CD4-positive, alpha-beta T cell treated with Interferon gamma for 1 hour (primary cell): Measurements from ENCODE around the gene AGK.
"Not testable (repeated sequence)": the region's sequence is repeated elsewhere in the genome, so short reads cannot be mapped to it uniquely, and the experiment has no call there.

Experiments
- DNase-seq: peaks from one replicate; pipeline ENCODE4 v3.0.0-alpha.2; 2020

Gene AGK

DNA sequence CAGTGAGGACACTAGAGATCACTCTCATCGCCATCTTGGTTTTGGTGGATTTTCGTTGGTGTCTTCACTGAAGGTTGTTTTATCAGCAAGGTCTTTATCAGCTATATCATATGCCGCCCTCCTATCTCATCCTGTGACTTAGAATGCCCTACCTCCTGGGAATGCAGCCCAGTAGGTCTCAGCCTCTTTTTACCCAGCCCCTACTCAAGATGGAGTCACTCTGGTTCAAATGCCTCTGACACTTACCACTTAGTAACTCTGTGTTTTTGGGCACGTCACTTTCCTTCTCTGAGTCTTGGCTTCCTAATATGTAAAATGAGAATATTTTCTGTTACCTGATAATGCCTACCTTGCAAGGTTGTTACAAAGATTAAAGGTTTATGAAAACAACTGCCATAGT, 37.7 kb downstream of the AGK start:
- DNase-seq: no peak

DNA sequence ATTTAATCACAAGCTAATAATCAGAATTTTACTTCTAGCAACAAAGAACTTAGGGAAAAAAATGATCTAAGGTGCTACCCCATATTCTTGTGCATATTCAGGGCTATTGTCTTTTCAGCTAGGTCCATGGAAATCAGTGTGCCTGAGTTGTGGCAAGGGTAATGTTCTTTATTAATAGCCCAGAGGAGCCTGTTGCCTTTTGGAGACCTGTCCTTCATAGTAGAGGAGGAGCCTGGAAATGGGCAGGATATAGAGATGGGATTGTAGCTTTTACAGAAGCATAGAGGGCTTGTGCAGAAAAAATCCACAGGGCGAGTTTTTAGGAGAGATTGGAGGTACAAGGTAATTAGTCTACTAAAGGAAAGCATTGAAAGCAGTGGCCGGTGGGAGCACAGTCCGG, 38.9 kb downstream of the AGK start:
- no peak for DNase-seq

DNA sequence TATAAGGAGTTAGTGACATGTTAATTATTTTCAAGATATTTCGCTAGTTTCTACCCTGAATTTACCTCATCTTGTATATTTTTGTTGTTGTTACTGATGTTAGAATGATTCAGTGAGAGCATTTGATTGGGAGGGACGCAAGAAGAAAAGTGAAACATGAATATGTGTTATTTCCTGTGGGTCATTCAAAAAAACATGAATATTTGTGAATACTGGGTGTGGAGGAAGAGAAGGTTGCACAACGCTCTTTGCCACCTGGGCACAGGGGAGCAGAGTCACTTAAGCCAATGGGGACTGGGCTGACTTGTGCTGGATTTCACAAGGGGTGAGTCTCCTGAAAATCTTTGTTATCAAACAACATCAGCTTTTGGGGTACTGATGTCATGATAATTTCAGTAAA, 39.5 kb downstream of the AGK start:
- DNase-seq: no peak

DNA sequence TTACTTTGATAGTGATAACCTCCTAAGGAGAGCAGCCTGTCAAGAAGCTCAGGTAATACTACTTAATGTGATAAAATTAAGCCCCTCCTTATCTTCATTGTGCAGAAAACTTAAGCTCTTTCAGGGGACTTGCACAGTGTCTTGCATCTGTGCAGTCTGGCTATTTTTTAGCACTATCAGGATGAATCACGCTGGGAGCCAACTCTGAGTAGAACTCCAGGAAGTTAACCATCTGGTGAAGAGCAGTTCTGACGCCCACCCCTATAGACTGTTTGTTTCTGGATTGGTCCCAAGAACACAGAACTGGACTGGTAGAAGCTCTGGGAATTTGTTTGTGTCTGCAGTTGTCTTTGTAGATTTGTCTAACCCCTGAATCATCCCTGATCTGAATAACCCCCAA, 41.9 kb downstream of the AGK start:
- no peak for DNase-seq

DNA sequence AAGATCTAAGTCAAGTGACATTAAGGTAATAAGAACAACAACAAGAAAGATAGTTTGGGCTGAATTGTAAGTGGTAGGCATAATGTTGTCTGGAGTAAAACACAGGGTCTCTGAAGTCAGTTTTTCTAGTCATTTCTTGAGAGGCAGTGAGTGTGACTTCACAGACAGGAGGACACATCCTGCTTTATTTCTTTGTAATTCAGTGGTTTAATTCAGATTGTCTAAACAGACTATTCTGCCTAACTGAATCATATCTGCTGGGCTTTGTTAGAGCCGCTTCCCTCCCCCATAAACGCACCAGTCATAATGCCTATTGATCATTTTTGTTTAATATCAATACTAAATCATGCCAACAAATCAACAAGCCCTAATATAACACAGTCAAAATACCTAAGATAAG, 46.8 kb downstream of the AGK start:
- DNase-seq: no peak

DNA sequence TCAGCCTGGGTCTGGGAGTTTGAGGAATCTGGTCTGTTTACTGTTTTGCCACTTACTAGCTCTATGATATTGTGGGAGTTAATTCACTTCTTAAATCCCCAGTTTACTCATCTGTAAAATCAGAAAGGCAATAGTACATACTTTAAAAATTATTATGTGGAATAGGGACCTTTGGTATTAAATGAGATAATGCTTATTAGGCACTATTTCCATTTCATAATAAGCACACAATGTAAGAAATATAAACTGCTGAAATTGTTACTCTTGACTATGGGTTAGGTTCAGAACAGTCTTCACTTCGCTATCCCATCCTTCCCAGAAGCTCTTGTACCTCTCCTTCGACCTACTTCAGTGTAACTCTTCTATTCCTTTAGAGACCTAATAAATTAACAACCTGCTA, 47.2 kb downstream of the AGK start:
- DNase-seq: no peak

DNA sequence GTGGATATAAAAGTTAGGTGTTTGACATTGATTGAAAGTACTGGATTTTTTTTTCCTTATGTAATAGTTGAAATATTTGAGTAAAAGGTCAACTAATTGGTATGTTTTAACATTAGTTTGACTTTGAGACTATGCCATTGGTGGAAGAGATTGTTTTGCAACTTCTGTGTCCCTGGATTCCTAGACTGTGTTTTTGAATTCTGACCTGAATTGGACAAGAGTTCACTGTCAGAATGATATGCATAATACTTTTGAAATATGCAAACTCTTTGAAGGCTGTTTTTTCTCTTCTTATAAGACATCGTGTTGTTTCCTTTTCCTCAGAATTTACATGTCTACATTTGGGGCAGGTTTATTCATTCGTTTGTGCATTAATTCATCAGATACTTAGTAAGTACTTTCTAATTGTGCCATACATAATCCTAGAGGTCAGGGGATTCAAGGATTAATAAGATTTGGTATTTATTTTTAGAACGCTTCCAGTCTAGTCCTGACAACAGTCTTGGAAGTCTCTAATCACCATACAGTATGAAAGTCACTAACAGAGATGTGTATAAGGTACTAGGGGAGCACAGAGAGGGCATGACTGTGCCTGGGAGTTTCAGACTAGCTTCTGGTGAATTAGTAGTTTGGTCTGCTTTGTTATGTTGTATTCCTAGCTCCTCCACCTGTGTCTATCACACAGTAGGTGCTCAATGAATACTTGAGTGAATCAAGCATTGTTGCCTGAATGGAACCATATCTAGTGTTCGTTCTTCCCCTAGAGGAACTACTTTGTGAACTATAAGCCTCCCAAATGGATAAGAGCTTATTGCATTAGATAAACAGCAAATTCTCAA, 49.2 kb downstream of the AGK start:
- DNase-seq: no peak

DNA sequence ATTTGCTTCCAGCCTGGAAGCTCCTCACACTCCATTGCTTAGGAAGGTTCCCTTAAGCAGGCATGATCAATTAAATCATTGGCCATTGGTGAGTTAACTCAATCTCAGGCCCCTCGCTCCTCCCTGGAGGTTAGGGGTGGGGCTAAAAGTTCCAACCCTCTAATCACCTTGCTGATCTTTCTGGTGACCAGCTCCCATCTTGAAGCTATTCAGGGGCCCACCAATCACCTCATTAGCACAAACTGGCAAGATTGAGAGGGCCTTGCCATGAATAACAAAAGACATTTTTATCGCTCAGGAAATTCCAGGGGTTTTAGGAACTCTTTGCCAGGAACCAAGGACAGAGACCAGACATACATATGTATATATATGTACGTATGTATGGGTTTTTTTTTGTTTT, 58.4 kb downstream of the AGK start:
- DNase-seq: no peak

DNA sequence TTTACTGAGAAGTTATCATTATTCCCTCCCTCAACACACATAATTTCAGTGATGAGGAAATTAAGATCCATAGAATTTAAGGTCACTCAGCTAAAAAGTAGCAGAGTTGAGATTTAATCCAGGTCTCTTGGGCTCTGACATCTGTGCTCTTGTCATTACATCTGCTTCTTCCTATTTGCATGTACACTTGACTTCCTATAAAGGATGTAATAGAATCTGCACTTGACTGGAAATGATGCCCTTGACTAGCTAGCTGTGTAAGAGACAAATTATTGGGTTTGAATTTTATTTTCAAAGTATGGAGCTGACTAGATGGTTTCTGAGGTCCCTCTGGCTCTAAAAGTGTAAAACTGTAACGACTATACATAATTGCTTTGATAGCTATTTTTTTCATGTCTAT, 59.5 kb downstream of the AGK start:
- no peak for DNase-seq

DNA sequence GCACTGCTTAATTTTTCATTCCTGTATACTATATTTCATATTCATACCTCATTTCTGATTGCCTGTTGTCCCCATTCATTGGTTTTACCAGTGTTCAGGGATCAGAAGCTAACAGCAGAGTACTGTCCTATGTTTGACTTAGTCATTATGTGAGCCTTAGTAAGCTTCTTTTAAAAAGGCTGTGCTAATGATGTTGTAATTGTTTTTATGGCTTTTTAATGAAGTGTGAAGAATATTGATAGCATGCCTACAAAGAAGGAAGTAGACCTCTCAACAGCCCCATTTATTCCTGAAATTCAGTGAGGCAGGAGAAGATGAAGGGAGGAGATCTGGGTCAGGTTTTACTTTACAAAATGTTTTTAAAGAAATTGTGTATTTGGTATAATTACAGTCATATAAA, 61.7 kb downstream of the AGK start:
- DNase-seq: no peak

DNA sequence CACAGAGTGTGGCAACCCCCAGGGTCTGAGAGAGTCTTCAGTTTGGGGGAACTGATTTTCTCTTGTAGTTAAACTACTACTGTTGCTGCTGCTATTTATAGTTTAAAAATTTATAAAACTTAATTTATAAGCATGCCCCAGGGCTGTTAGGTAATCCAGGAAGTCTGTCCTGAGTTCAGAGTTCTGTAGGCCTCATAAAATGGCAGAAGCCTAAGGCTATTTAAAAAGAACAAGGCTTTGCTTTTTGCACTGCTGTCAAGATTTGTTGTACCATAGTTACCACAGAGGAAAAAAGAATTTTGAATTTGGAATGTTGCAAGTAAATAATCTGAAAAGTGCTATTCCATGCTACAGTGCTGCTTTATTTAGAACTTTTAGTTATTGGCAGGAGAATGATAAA, 66.1 kb downstream of the AGK start:
- DNase-seq: no peak

DNA sequence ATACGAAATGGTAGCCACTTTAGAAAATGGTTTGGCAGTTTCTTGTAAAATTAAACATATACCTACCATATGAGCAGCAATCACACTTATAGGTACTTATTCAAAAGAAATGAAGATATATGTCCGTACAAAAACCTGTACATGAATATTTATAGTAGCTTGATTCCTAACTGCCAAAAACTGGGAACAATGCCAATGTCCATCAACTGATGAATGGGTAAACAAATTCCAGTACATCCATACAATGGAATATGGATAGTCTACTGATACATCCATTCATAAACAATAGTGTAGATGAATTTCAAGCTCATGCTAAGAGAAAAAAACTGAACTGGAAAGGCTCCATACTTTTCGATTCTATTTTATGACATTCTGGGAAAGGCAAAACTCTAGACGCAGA, 68.5 kb downstream of the AGK start:
- no peak for DNase-seq

DNA sequence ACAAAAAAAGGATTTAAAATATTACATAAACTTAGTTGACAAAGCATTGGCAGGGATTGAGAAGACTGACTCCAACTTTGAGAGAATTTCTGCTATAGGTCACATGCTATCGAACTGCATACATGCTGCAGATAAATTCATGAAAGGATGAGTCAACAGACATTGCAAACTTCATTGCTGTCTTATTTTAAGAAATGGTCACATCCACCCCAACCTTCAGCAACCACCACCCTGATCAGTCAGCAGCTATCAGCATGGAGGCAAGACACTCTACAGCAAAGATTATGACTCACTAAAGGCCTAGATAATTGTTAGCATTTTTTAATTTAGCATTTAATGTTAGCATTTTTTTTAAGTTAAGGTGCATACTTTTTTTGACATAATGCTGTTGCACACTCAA, 73.6 kb downstream of the AGK start:
- no peak for DNase-seq

DNA sequence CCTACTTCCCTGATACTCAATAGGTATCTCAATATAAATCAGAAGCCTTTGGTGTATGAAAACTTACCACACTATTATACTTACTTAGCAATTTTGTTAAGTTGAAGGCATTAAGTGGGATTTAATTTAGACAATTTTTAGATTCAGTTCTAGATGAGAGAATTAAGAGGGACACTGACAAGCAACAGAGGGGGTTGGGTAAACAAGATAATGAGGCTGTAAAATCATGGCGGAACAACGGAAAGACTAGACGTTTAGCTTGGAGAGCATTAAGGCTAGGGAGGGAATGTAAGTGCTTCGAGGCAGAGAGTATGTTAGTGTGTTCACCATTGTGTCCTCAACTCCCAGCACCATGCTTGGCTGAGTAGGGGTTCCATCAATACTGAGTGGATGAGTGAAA, 79.4 kb downstream of the AGK start:
- DNase-seq: no peak

DNA sequence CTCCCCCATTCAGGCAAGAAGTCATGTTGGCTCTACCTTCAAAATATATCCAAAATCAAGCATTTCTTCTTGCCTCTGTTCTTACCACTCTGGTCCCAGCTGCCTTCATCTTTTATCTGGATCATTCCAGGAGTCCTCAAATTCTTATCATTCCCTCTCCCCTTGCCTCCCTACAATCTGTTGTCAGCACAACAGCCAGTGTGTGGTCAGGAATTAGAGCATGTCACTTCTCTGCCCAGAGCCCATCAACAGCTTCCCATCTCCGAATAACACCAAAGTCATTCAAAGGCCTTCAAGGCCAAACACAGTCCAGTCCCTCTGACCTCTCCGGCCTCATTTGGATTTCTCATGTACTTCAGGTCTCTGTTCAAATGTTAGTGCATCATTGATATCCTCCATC, 80.3 kb downstream of the AGK start:
- no peak for DNase-seq

DNA sequence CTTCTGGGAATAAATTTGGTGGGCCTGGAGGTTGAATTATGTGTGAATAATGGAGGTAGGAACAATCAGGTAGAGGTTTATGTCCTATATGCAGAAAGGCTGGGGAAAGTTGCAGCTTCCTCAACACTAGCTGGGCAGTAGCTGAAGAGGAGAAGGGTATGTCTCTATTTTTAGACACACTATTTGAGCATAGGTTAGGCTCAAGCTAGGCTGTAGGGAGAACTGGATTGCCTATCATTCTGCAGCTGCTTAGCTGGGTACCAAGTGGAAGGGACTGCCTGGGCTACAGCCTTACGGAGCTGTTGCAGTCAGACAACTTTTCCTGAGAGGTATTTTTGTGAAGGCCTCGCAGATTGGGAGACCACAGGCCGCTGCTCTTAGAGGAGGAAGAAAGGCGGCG, 82.9 kb downstream of the AGK start:
- DNase-seq: no peak

DNA sequence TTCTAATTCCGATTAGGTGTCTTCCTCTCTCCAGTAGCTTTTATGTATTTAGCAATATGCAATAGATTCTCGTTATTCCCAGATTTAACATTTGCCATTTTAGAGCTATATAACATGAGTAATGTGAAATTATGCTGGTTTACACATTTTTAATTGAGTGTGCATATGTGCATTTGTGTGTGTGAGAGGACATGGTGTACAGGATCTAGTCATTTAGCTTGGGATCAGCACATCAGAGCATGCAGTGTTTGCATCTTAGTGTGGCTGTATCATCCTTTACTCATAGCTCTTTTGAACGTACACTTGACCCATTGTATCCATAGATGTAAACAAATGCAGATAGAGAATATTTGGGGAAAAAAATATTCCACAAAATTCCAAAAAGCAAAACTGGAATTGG, 84.8 kb downstream of the AGK start:
- DNase-seq: no peak

DNA sequence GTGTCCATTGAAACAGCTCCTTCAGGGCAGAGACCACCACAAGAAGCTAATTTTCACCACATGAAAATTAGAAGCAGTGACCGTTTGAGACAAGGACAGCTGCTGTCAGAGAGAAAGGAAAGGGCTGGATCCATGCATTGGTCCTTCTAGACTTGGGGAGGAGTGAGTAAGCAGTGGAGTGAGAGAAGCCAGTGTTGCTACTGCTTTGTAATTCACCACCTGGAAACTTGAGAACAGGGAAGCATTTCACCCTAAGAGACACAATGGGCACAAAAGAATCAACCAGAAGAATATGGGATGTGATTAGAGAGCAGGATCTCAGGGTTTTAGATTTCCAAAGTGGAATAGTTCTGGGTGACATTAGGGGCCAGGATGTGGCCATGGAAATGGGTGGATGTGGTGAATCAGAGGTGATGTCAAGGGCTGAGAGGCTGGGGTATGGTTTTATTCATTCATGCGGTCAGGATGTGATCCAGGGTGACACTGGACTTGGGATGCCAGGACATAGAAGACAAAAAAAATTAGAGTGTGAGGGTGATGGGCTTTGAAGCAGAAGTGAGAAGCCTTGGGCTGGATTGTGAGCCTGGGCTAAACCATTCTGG, 89.1 kb downstream of the AGK start:
- DNase-seq: no peak

DNA sequence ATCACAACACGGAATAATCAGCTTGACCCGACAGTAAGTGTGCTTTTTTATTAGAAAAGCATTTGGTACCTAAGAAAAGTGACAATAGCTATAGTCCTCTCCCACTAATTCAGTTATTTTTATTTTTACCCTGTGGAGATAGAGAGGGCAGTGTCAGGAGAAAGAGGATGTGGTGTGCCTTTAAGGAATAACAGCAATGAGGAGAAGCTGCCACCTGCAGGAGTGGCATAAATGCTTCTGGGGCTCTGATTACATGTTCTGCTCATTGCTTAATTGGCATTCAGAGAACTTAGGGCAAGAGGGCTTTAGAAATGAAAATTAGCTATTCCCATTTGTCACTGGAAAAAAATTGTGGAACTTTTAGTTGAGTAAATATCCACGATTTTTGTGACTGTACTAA, 90.7 kb downstream of the AGK start:
- no peak for DNase-seq

DNA sequence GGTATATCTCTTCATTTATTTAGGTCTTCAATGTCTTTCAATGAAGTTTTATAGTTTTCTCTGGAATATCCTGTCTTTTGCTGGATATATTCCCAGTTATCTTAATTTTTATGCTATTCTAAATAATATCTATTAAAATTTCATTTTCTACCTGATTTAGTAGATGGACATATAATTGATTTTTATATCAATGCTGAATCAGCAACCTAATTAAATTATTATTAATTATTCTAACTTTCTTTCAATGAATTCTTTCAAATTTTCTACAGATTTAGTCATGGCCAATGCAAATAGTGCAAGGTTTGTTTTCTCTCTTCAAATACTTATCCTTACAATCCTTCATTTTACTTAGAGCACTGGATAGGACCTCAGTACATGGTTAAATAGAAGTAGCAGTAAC, 94.0 kb downstream of the AGK start:
- DNase-seq: no peak

DNA sequence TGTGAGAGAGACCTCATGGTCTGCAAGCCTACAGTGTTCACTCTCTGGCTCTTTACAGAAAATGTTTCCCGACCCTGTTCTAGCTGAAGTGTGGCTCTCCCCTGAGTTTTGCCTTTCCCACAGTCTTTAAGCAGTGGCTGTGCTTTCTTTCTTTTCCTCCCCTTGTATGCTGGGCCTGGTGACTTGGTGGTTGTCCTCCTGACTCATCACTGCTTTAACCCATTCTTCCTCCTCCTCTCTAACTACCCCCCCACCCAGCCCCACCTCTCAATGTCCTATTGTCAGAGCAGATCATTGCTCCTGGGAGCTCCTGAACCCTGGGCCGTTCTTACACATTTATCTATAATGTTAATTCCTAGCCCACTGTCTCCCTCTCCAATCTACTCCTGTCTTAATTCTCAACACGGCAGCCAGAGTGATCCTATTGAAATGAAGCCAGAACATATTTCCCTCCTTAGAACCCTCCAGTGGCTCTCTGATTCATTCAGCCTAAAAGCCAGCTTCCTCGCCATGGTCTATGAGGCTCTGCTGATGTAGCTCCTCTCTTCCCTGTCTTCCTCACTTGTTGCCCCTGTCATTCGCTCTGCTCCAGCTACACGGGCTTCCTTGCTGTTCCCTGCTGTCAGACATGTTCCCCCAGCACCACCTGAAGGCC, 95.7 kb downstream of the AGK start:
- DNase-seq: no peak

DNA sequence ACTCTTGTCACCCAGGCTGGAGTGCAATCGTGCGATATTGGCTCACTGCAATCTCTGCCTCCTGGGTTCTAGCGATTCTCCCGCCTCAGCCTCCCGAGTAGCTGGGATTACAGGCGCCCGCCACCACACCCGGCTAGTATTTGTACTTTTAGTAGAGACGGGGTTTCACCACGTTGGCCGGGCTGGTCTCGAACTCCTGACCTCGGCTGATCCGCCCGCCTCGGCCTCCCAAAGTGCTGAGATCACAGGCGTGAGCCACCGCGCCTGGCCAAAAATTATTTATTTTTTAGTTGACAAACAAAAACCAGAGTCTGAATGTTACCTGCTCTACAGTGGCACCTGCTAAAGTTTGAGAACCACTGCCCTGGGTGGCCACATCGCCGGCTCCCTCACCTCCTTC, 96.5 kb downstream of the AGK start:
- not testable (repeated sequence) for DNase-seq

DNA sequence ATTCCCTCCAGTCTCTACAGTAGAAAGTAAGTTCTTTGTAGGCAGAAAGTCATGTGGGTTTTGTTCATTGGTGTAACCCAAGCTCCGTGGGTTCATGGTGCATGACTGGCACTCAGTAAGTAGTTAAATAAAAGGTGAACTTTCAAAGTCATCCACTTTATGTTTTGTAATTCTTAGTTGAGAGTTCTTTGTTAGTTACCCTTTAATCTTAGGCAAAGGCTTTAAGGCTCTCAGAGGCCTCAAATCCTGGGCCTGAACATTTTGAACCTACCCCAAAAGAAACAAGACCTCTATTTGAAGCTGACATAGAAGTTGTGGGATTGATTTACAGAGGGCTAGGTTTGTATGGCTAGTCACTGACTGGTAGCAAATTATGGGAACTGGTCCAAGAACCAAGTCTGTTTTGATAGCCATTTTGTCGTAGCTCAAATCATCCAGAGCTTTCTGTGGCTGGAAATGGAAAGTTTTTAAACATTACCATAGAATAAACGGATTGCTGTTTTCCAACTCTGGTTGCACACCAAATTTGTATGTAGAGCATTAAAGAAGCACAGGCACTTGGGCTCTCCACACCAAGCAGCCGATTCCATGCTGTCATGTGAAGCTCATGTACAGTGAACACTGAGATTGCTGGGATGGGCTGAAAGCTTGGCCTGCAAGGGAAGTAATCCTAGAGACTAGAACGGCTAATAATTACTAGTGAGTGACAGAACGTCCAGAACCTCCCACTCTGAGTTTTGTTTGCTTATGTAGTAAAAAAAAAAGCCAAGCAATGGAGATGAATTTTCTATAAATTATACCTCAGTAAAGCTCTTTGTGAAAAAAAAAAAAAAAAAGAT, 97.3 kb downstream of the AGK start:
- no peak for DNase-seq
